H1 (cell line): ENCODE results near the gene PRRT4. TPM values are rescaled to one million over a fixed set of nuclear protein-coding genes. Genes with fewer than 3 reads are reported as not detected.

Experiments used
- CTCF ChIA-PET: fragments of 300-600 bp; sonication (Branson Sonifier 250); formaldehyde crosslinking; loops from one replicate; lab custom pipeline; 2021; ENCODE audit not compliant: partially characterized antibody; lab: Charles Lee
- POLR2A ChIA-PET: fragments of 300-600 bp; sonication (Branson Sonifier 250); formaldehyde crosslinking; loops from one replicate; lab custom pipeline; 2021; ENCODE audit warnings: inconsistent platforms; ENCODE audit not compliant: partially characterized antibody; lab: Charles Lee
- DNase-seq, 2 experiments: peaks; one replicate each; pipeline versions ENCODE4 v3.0.0 to v3.0.0-alpha.2; 2010 to 2022; ENCODE audit warnings: low spot score in 2 of 2, low read depth in 1 of 2, mixed read lengths in 1 of 2
- FAIRE-seq: peaks from 2 replicates; lab custom pipeline; 2011; peaks lifted over from hg19 to GRCh38; lab: Jason Lieb, UNC
- H2AFZ ChIP-seq: 2 replicates; pipeline ENCODE4 v1.8.1; 2012; ENCODE audit warnings: low read length, inconsistent platforms
- H2AK5ac ChIP-seq: 2 replicates; pipeline ENCODE4 v1.6.1; 2013; ENCODE audit warnings: low read depth, low read length
- H2BK120ac ChIP-seq: replicated peaks from 2 replicates; pipeline ENCODE3; 2013; ENCODE audit warnings: low read depth, low read length, inconsistent platforms
- H2BK12ac ChIP-seq: 2 replicates; pipeline ENCODE4 v1.6.1; 2013; ENCODE audit warnings: low read depth, low read length
- H2BK15ac ChIP-seq: 2 replicates; pipeline ENCODE4 v1.6.1; 2013; ENCODE audit warnings: low read length
- H2BK20ac ChIP-seq: 2 replicates; pipeline ENCODE4 v1.6.1; 2013; ENCODE audit warnings: low read length
- H2BK5ac ChIP-seq: 2 replicates; pipeline ENCODE4 v1.6.1; 2013; ENCODE audit warnings: low read depth, low read length
- H3K14ac ChIP-seq: 2 replicates; pipeline ENCODE4 v1.6.1; 2013; ENCODE audit warnings: inconsistent platforms; ENCODE audit not compliant: insufficient read length
- H3K18ac ChIP-seq: 2 replicates; pipeline ENCODE4 v1.6.1; 2013; ENCODE audit warnings: low read length; ENCODE audit errors: extremely low read depth
- H3K23ac ChIP-seq: 2 replicates; pipeline ENCODE4 v1.6.1; 2013; ENCODE audit warnings: inconsistent platforms; ENCODE audit not compliant: insufficient read length
- H3K23me2 ChIP-seq: 2 replicates; pipeline ENCODE4 v1.6.1; 2013; ENCODE audit warnings: low read depth, low read length
- H3K27ac ChIP-seq: 2 replicates; pipeline ENCODE4 v1.6.1; 2011; ENCODE audit warnings: low read depth, low read length, inconsistent platforms
- H3K27me3 ChIP-seq, 4 experiments: replicated peaks in 1 of 4; 1 replicate in 1 of 4; 2 replicates in 3 of 4; pipeline versions ENCODE4 v1.6.1 to v1.8.1; 2011 to 2013; ENCODE audit warnings: low read length in 3 of 4, mild to moderate bottlenecking in 3 of 4, inconsistent platforms in 2 of 4, mixed read lengths in 2 of 4, moderate library complexity in 1 of 4; ENCODE audit not compliant: control insufficient read depth in 3 of 4, insufficient read depth in 3 of 4; ENCODE audit errors: extremely low read depth in 1 of 4
- H3K36me3 ChIP-seq, 4 experiments: 2 replicates each; pipeline versions ENCODE4 v1.6.1 to v1.8.1; 2011 to 2013; ENCODE audit warnings: mild to moderate bottlenecking in 4 of 4, low read length in 3 of 4, moderate library complexity in 2 of 4, control low read depth in 1 of 4, inconsistent platforms in 1 of 4; ENCODE audit not compliant: insufficient read depth in 4 of 4, control insufficient read depth in 2 of 4
- H3K4ac ChIP-seq: replicated peaks from 2 replicates; pipeline ENCODE3; 2013; ENCODE audit warnings: low read length, low read depth, mixed read lengths, inconsistent platforms; ENCODE audit not compliant: insufficient read length
- H3K4me1 ChIP-seq, 4 experiments: replicated peaks in 1 of 4; 1 replicate in 1 of 4; 2 replicates in 3 of 4; pipeline versions ENCODE4 v1.6.1 to v1.8.1; 2011 to 2013; ENCODE audit warnings: low read length in 3 of 4, inconsistent platforms in 2 of 4, mixed read lengths in 1 of 4; ENCODE audit not compliant: insufficient read depth in 4 of 4, control insufficient read depth in 3 of 4
- H3K4me2 ChIP-seq, 2 experiments: 2 replicates each; pipeline versions ENCODE4 v1.6.1 to v1.8.1; 2011 to 2013; ENCODE audit warnings: low read depth in 2 of 2, low read length in 2 of 2, control low read depth in 1 of 2, inconsistent platforms in 1 of 2, mild to moderate bottlenecking in 1 of 2; ENCODE audit not compliant: insufficient read depth in 1 of 2
- H3K4me3 ChIP-seq, 4 experiments: fragments of 200-600, 300-600 bp in 1 of 4; sonication (generic), shearing (Covaris generic), sonication (Bioruptor Twin) in 1 of 4; 2 replicates each; pipeline versions ENCODE4 v1.5.1 to v1.8.1; 2011 to 2016; ENCODE audit warnings: low read length in 4 of 4, low read depth in 3 of 4, control low read depth in 2 of 4, inconsistent platforms in 2 of 4, mild to moderate bottlenecking in 2 of 4, mixed read lengths in 1 of 4, moderate library complexity in 1 of 4; ENCODE audit not compliant: insufficient read depth in 2 of 4; ENCODE audit errors: extremely low read depth in 1 of 4
- H3K56ac ChIP-seq: replicated peaks from 2 replicates; pipeline ENCODE3; 2013; ENCODE audit warnings: low read depth, mild to moderate bottlenecking, mixed read lengths, low read length, inconsistent platforms; ENCODE audit not compliant: insufficient read length
- H3K79me1 ChIP-seq: 2 replicates; pipeline ENCODE4 v1.6.1; 2013; ENCODE audit warnings: low read depth, low read length, control low read depth
- H3K79me2 ChIP-seq, 2 experiments: 2 replicates each; pipeline versions ENCODE4 v1.6.1 to v1.8.1; 2012 to 2013; ENCODE audit warnings: low read length in 2 of 2, mild to moderate bottlenecking in 2 of 2, inconsistent platforms in 1 of 2; ENCODE audit not compliant: insufficient read depth in 2 of 2, control insufficient read depth in 1 of 2
- H3K9ac ChIP-seq, 4 experiments: replicated peaks in 1 of 4; 1 replicate in 1 of 4; 2 replicates in 3 of 4; pipeline versions ENCODE4 v1.6.1 to v1.8.1; 2011 to 2013; ENCODE audit warnings: low read depth in 3 of 4, low read length in 3 of 4, control low read depth in 2 of 4, mild to moderate bottlenecking in 2 of 4, moderate library complexity in 2 of 4, inconsistent platforms in 1 of 4; ENCODE audit errors: extremely low read depth in 1 of 4
- H3K9me3 ChIP-seq, 2 experiments: 2 replicates each; pipeline versions ENCODE4 v1.6.1 to v1.8.1; 2012 to 2013; ENCODE audit warnings: mild to moderate bottlenecking in 2 of 2, moderate library complexity in 2 of 2, control low read depth in 1 of 2, inconsistent platforms in 1 of 2, low read depth in 1 of 2, low read length in 1 of 2, mixed read lengths in 1 of 2; ENCODE audit not compliant: insufficient read depth in 2 of 2
- H4K20me1 ChIP-seq, 2 experiments: replicated peaks in 1 of 2; 2 replicates each; pipeline versions ENCODE3 to v1.8.1; 2011 to 2013; ENCODE audit warnings: inconsistent platforms in 2 of 2, low read length in 2 of 2, mild to moderate bottlenecking in 1 of 2; ENCODE audit not compliant: insufficient read depth in 2 of 2, control insufficient read depth in 1 of 2
- H4K5ac ChIP-seq: 2 replicates; pipeline ENCODE4 v1.6.1; 2013; ENCODE audit warnings: low read length, low read depth, mixed read lengths, inconsistent platforms; ENCODE audit not compliant: insufficient read length
- H4K8ac ChIP-seq: 2 replicates; pipeline ENCODE4 v1.8.0; 2013; ENCODE audit warnings: mild to moderate bottlenecking, moderate library complexity, low read length, inconsistent platforms; ENCODE audit not compliant: insufficient read depth; ENCODE audit errors: extremely low read depth
- H4K91ac ChIP-seq: replicated peaks from 2 replicates; pipeline ENCODE3; 2013; ENCODE audit warnings: low read length, mixed read lengths, inconsistent platforms; ENCODE audit not compliant: insufficient read length
- BRCA1 ChIP-seq: IDR thresholded peaks from 2 replicates; pipeline ENCODE4 v1.6.1; 2012; ENCODE audit warnings: low read depth, low read length, improper control_type of control experiment
- JUND ChIP-seq: IDR thresholded peaks from 2 replicates; pipeline ENCODE4 v1.6.1; 2011; ENCODE audit warnings: mild to moderate bottlenecking, improper control_type of control experiment, low read length
- NANOG ChIP-seq: IDR thresholded peaks from 2 replicates; pipeline ENCODE4 v1.6.1; 2011; ENCODE audit warnings: low read length, low read depth, mild to moderate bottlenecking, inconsistent platforms; ENCODE audit not compliant: insufficient read depth, poor library complexity, severe bottlenecking
- WGBS, 2 experiments: shearing (Covaris generic) in 1 of 2; methylation state at CpG; one replicate each; pipeline versions ENCODE4 v1.1.6 to v1.1.7; 2013 to 2015; ENCODE audit warnings: low lambda C conversion rate in 2 of 2, mixed read lengths in 2 of 2, inconsistent platforms in 1 of 2, low coverage in 1 of 2, missing lambda C conversion rate in 1 of 2; ENCODE audit not compliant: insufficient replicate concordance in 2 of 2, insufficient coverage in 1 of 2, insufficient read length in 1 of 2; ENCODE audit errors: extremely low coverage in 1 of 2, missing lambda C conversion rate in 1 of 2; 5-methylcytosine and 5-hydroxymethylcytosine counted together
- polyA plus RNA-seq, 7 experiments: library from polyadenylated mRNA; depleted of rRNA in 3 of 7; stranded (reverse) in 5 of 7; unstranded in 2 of 7; fragments of >200 nt in 5 of 7; fragments of 200-250 nt in 2 of 7; gene quantifications; 1 replicate in 5 of 7; 2 replicates in 1 of 7; 4 replicates in 1 of 7; pipeline versions ENCODE4 v1.2.1 to v1.2.3, GENCODE V29; 2011 to 2013; ENCODE audit warnings: missing spikeins in 2 of 7, mixed read lengths in 2 of 7
- total RNA-seq: library from RNA; stranded (reverse); fragmentation: NEBNext Ultra II Directional; extraction: Animal tissue kit (Norgen Biotek cat#: 25700); gene quantifications from 2 replicates; pipeline ENCODE4 v1.2.1, GENCODE V29; 2021

PRRT4 gene
- total and polyA plus RNA-seq, 2 of the 8 experiments (the other 6 are each of a cell fraction or from before 2014, with no cell fraction given) = 0.34 to 1.0 TPM

- Histone ChIP-seq H3K27me3 (0 out of 7 replicates have a peak, but pooled peaks cover 0 to 3% (median 0%) of the 10 kb centered on the region in 4 experiments), H2BK120ac (no peak overlapping the region), H4K5ac (no peak overlapping the region), H2AK5ac (no peak overlapping the region), H3K4me3 (no peak overlapping the region), H2BK15ac (no peak overlapping the region), H3K9ac (no peak overlapping the region), H3K4me1 (no peaks in the 10 kb centered on the region), H3K79me1 (no peaks in the 10 kb centered on the region), H4K91ac (no peak overlapping the region), H3K18ac (no peak overlapping the region), H4K20me1 (no peaks in the 10 kb centered on the region)
- CTCF ChIA-PET = interaction anchor here (1.0 to 16.7 kb wide), 8 partner anchors 8 to 34 kb away, joined by 3 to 275 read pairs (median 4); partner anchors contain the start of gene RBM28
- DNase-seq = no peak
- TF ChIP-seq BRCA1 (no peak), JUND (no peak), NANOG (no peak)
- TF ChIP-seq, all 59 proteins: peak for 0
- Histone ChIP-seq H3K4ac (no peak overlapping the region), H3K27ac (no peak overlapping the region), H3K4me2 (no peak overlapping the region), H2BK5ac (no peak overlapping the region), H2BK20ac (no peak overlapping the region), H3K36me3 (no peaks in the 10 kb centered on the region), H3K23me2 (no peaks in the 10 kb centered on the region), H3K14ac (no peak overlapping the region), H3K9me3 (no peaks in the 10 kb centered on the region), H3K23ac (no peak overlapping the region), H3K56ac (no peak overlapping the region), H2AFZ (no peak overlapping the region), H3K79me2 (no peaks in the 10 kb centered on the region), H2BK12ac (no peak overlapping the region), H4K8ac (no peak overlapping the region)
- no peak for FAIRE-seq
- 81% methylated on average over 1 of the region's 1 CpG; no CpG with 5 or more reads in 1 of the 2 experiments for WGBS, 2 experiments
- POLR2A ChIA-PET = no interaction called here
Observed at GRCh38 chr7:128374041-128374440, 12.6 kb upstream of the PRRT4 start.
